ENCODE measurements around the gene CHRM4. TPM values are rescaled to one million over a fixed set of nuclear protein-coding genes. Genes with fewer than 3 reads are reported as not detected.

Gene CHRM4
- total RNA-seq, 2 donors from 2014 or later, result 0.46 TPM; not detected in 1

DNA sequence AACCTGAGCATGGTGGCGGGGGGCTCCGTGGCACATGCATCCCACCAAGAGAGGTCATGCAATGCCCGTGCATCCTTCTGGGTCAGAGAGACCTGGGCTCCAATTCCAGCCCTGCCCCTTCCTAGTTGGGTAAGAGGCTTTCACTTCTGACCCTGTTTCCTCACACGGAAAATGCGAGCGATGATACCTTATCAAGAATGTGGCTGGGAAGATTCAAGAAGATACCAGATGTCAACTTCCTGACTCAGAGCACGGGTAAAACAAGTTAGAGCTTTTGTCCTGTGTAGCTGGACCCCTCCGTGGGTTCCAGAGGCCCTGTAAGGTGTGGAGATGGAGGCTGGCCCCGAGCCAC lies 53.0 kb downstream of the CHRM4 start:
- no peaks in the 10 kb centered on the region for H3K9me3 ChIP-seq (ENCODE audit: control insufficient read depth, low read length)
- H3K4me3 ChIP-seq (ENCODE audit: low read length), result peak overlapping the region; percentile 69
- H3K4me1 Mint-ChIP-seq, result peaks cover 41% of the 10 kb centered on the region
- peaks cover 32% of the 10 kb centered on the region for H3K27me3 ChIP-seq (ENCODE audit: control insufficient read depth, insufficient read depth, low read length, poor library complexity, severe bottlenecking)
- H3K36me3 Mint-ChIP-seq (ENCODE audit: low read depth), result no peaks in the 10 kb centered on the region
- H3K27me3 Mint-ChIP-seq (ENCODE audit: insufficient read depth), result peaks cover 59% of the 10 kb centered on the region
- no peaks in the 10 kb centered on the region for H3K9me3 Mint-ChIP-seq
- H3K27ac ChIP-seq (ENCODE audit: low read depth, low read length), result peak overlapping the region; percentile 15
- no peak for TF ChIP-seq CTCF (conservative IDR thresholded peaks at IDR 0.05)
- peak overlapping the region; percentile 51 for H3K4me3 Mint-ChIP-seq
- no peaks in the 10 kb centered on the region for H3K36me3 ChIP-seq (ENCODE audit: control insufficient read depth, insufficient read depth, low read length)
- H3K27ac Mint-ChIP-seq, result peak overlapping the region; percentile 84
- 32 to 46% methylated on average over 7 to 9 of the region's 9 CpGs for WGBS, 2 experiments (ENCODE audit: insufficient coverage in 1 of 2, insufficient read length in 1 of 2)
- no peak for DNase-seq
- peaks cover 14% of the 10 kb centered on the region for H3K4me1 ChIP-seq (ENCODE audit: control insufficient read depth, insufficient read depth, low read length)
- H3K9ac ChIP-seq (ENCODE audit: extremely low read depth, low read length, poor library complexity, severe bottlenecking), result no peak overlapping the region

DNA sequence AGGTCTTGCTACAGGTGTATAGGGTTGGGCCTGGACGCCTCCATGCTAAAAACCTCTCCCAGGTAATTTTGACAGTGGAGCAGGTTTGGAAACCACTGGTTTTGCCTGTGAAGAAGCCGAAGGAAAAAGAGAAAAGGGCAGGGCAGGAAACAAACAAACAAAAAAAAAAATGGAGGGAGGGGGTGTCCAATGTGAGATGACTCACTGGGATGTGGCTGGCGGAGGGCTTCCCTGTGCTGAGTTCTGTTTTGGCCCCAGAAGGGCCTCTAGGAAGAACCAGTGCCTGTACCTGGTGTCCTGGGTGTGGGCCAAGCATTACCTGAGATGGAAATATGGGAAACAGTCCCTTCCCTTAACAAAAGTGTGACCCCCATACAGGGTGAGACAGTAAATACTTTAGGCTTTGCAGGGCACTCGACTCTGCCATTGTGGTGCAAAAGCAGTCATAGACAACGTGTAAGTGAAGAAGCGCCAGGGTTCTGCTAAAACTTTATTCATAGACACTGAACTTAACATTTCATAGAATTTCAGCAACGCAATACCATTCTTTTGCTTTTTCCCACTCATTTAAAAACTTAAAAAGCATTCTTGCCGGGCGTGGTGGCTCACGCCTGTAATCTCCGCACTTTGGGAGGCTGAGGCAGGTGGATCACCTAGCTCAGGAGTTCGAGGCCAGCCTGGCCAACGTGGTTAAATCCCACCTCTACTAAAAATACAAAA lies 53.8 kb downstream of the CHRM4 start:
- Mint-ChIP-seq H3K27ac (no peak overlapping the region), H3K4me3 (no peak overlapping the region), H3K9me3 (no peaks in the 10 kb centered on the region), H3K27me3 (ENCODE audit: insufficient read depth) (peaks cover 65% of the 10 kb centered on the region), H3K36me3 (ENCODE audit: low read depth) (no peaks in the 10 kb centered on the region), H3K4me1 (peaks cover 37% of the 10 kb centered on the region)
- Histone ChIP-seq H3K4me3 (ENCODE audit: low read length) (no peak overlapping the region), H3K27ac (ENCODE audit: low read depth, low read length) (no peak overlapping the region), H3K4me1 (ENCODE audit: control insufficient read depth, insufficient read depth, low read length) (peaks cover 14% of the 10 kb centered on the region), H3K27me3 (ENCODE audit: control insufficient read depth, insufficient read depth, low read length, poor library complexity, severe bottlenecking) (peaks cover 41% of the 10 kb centered on the region), H3K9me3 (ENCODE audit: control insufficient read depth, low read length) (no peaks in the 10 kb centered on the region), H3K36me3 (ENCODE audit: control insufficient read depth, insufficient read depth, low read length) (no peaks in the 10 kb centered on the region), H3K9ac (ENCODE audit: extremely low read depth, low read length, poor library complexity, severe bottlenecking) (no peak overlapping the region)
- no peak for TF ChIP-seq CTCF (conservative IDR thresholded peaks at IDR 0.05)
- WGBS, 2 experiments (ENCODE audit: insufficient coverage in 1 of 2, insufficient read length in 1 of 2), result 85 to 87% methylated on average over 11 to 13 of the region's 13 CpGs
- DNase-seq, result no peak

DNA sequence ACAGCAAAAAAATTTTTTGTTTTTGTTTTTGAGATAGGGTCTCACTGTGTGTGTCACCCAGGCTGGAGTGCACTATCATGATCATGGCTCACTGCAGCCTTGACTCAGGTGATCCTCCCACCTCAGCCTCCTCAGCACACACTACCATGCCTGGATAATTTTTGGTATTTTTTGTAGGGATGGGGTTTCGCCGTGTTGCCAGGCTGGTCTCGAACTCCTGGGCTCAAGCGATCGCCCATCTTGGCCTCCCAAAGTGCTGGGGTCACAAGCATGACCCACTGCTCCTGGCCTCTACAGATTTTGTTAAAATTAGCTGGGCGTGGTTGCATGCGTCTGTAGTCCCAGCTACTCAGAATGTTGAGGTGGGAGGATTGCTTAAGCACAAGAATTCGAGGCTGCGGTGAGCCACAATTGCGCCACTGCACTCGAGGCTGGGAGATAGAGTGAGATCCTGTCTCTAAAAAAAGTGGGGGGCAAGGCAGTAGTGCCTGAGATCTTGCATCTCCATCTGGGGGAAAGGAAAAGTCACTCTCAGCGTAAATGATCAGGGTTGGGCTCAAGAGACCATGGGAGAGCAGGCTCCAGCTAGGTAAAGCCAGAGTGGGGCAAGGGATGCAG lies 54.9 kb downstream of the CHRM4 start:
- no peak for DNase-seq
- peaks cover 74% of the 10 kb centered on the region for H3K27me3 Mint-ChIP-seq (ENCODE audit: insufficient read depth)
- no peak overlapping the region for H3K4me3 Mint-ChIP-seq
- no peak overlapping the region for H3K27ac Mint-ChIP-seq
- peaks cover 52% of the 10 kb centered on the region for H3K27me3 ChIP-seq (ENCODE audit: control insufficient read depth, insufficient read depth, low read length, poor library complexity, severe bottlenecking)
- no peaks in the 10 kb centered on the region for H3K9me3 Mint-ChIP-seq
- H3K36me3 ChIP-seq (ENCODE audit: control insufficient read depth, insufficient read depth, low read length), result no peaks in the 10 kb centered on the region
- no peak for TF ChIP-seq CTCF (conservative IDR thresholded peaks at IDR 0.05)
- no peaks in the 10 kb centered on the region for H3K9me3 ChIP-seq (ENCODE audit: control insufficient read depth, low read length)
- 95 to 98% methylated on average over 12 of the region's 12 CpGs for WGBS, 2 experiments (ENCODE audit: insufficient coverage in 1 of 2, insufficient read length in 1 of 2)
- peaks cover 27% of the 10 kb centered on the region for H3K4me1 Mint-ChIP-seq
- H3K27ac ChIP-seq (ENCODE audit: low read depth, low read length), result no peak overlapping the region
- H3K4me3 ChIP-seq (ENCODE audit: low read length), result no peak overlapping the region
- H3K4me1 ChIP-seq (ENCODE audit: control insufficient read depth, insufficient read depth, low read length), result peaks cover 9% of the 10 kb centered on the region
- no peak overlapping the region for H3K9ac ChIP-seq (ENCODE audit: extremely low read depth, low read length, poor library complexity, severe bottlenecking)
- no peaks in the 10 kb centered on the region for H3K36me3 Mint-ChIP-seq (ENCODE audit: low read depth)

Data from endodermal cell (in vitro differentiated cells).